Skeletal muscle satellite cell (primary cell): Measurements from ENCODE around the gene ARHGEF12.
"Not testable (repeated sequence)": the region's sequence is repeated elsewhere in the genome, so short reads cannot be mapped to it uniquely, and the experiment has no call there.

Experiments
- H3K27me3 ChIP-seq: 2 replicates; pipeline ENCODE4 v1.7.0; 2013; ENCODE audit warnings: low read length; ENCODE audit not compliant: control insufficient read depth, insufficient read depth
- H3K36me3 ChIP-seq: 2 replicates; pipeline ENCODE4 v1.7.0; 2013; ENCODE audit warnings: mild to moderate bottlenecking, control low read depth, low read length; ENCODE audit not compliant: insufficient read depth
- H3K4me1 ChIP-seq: 2 replicates; pipeline ENCODE4 v1.7.0; 2013; ENCODE audit warnings: low read length; ENCODE audit not compliant: control insufficient read depth, insufficient read depth
- H3K4me2 ChIP-seq: 2 replicates; pipeline ENCODE4 v1.7.0; 2013; ENCODE audit warnings: mild to moderate bottlenecking, low read length
- H3K4me3 ChIP-seq: 2 replicates; pipeline ENCODE4 v1.7.0; 2013; ENCODE audit warnings: low read length
- H3K9ac ChIP-seq: 2 replicates; pipeline ENCODE4 v1.7.0; 2013; ENCODE audit warnings: mild to moderate bottlenecking, low read depth, low read length, moderate library complexity
- H3K9me3 ChIP-seq: replicated peaks from 2 replicates; pipeline ENCODE4 v1.7.0; 2013; ENCODE audit warnings: mild to moderate bottlenecking, control low read depth, low read length

The ARHGEF12 gene

DNA sequence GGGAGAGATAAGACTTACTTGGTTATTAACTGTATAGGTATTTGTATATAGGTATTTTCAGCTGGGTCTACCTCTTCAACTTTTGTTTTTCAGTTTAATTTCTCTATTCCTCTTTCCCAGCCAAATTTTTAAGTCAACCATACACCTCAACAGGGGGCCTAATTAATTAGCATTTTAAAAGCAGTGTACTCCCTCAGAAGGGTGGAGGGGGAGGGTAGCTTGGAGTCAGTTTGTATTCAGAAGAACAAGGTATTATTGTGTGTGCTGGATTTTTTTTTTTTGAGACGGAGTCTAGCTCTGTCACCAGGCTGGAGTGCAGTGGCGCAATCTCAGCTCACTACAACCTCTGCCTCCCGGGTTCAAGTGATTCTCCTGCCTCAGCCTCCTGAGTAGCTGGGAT, 167.3 kb downstream of the ARHGEF12 start:
- H3K36me3 ChIP-seq: not testable (repeated sequence)

DNA sequence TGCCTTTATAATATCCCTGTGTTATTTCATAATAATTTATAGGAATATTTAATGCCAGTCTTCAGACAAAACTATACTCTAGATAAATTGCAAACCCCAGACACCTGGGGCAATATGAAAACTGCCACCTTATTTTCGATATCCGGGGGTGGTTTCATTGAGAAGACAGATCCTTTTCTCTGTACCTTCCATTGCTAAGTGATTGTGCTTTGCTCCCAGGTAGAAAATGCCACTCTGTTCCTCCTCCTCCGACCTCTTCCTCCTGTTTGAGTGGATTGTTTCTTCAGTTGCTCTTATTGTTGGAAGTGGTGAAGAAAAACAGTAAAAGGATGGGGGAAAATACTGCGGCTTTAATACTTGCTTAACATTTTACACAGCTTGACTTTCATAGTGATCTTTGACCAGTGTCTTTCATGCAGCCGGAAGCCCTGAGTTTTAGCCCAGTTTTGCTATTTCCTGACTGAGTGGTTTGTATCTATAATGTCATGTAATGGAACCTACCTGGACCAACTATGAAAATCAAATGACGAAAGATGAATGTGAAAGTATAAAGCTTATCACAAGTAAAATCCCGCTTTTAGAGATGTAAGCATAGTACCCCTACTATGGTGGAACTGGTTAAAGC, 169.7 kb downstream of the ARHGEF12 start:
- H3K9me3 ChIP-seq: no peaks in the 10 kb centered on the region
- H3K4me2 ChIP-seq: no peak overlapping the region
- H3K27me3 ChIP-seq: peaks cover 10% of the 10 kb centered on the region
- no peak overlapping the region for H3K9ac ChIP-seq
- H3K36me3 ChIP-seq: no peaks in the 10 kb centered on the region
- no peak overlapping the region for H3K4me3 ChIP-seq
- H3K4me1 ChIP-seq: no peaks in the 10 kb centered on the region

More for the DNA sequence above, 167.3 kb downstream of the ARHGEF12 start:
- H3K4me3 ChIP-seq, H3K27me3 ChIP-seq, H3K9me3 ChIP-seq, H3K4me2 ChIP-seq, H3K9ac ChIP-seq: not testable (repeated sequence)
- peaks cover 13% of the 10 kb centered on the region for H3K4me1 ChIP-seq

DNA sequence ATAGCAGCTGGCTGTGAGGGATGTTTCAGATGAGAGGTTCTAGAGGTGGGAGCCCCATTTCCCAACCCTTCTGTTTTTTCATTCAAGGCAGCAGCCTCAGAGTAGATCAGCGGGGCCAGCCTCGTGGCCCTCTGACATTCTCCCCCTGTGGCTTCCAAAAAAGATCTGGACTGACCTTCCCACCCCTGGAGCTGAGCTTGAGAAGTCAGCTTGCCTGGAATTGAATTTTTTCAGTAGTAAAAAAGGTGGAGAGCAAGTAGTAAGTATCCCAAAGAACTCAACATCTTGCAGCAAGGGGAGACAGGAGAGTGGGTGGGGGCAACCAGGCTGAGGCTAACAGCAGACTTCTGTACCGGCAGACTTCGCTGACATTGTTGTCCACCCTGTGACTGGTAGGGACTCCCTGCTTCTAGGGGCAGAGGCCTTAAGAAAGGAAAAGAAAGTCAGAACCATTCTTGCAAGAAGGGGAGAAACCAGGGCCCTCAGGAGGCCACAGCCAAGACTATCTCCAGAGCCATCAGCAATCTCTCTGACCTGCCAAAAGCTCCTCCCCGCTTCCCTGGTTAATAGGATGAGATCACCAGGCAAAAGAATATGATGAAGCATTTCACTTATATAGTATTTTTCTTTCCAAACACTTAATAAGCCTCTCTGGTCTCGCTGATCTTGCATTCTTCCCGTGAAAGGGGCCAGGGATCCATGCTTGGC, 173.3 kb downstream of the ARHGEF12 start:
- Histone ChIP-seq H3K27me3 (peaks cover 27% of the 10 kb centered on the region), H3K9me3 (no peaks in the 10 kb centered on the region), H3K4me3 (no peak overlapping the region), H3K36me3 (no peaks in the 10 kb centered on the region), H3K4me2 (no peak overlapping the region), H3K9ac (no peak overlapping the region), H3K4me1 (no peaks in the 10 kb centered on the region)

DNA sequence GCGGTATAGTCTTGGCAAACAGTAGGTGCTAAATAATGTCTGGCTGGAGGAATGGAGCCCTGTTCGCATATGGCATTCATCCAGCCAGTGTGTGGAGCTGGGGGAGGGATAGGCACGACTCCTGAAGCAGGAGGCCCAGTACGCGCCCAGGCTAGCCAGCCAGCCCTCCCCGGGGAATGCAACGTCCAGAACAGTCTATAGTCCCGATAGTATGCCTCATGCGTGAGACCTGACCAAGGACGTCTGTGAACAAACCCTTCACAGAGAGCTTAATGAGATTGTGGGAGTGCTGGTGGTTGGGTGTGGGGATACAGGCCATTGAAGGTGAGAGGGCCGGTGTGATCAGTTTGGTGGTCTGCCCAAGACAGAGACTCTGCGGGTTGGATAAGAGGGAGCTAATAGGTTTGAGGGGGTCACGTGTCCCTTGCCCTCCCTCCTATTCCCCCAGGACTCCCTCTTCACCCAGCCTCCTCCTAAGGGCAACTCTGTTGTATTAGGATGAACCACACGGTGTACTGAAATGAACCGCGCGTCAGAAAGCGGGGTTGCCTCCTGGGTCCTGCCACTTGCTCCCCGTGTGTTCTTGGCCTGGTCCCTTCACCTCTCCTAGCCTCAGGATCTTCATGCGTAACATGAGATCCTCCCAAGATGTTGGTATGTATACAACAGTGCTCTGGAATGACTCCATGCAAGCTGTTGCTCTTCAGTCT, 174.3 kb downstream of the ARHGEF12 start:
- Histone ChIP-seq H3K4me2 (peak overlapping the region; percentile 83), H3K27me3 (peaks cover 33% of the 10 kb centered on the region), H3K4me1 (no peaks in the 10 kb centered on the region), H3K4me3 (no peak overlapping the region), H3K36me3 (no peaks in the 10 kb centered on the region), H3K9me3 (no peaks in the 10 kb centered on the region), H3K9ac (no peak overlapping the region)

DNA sequence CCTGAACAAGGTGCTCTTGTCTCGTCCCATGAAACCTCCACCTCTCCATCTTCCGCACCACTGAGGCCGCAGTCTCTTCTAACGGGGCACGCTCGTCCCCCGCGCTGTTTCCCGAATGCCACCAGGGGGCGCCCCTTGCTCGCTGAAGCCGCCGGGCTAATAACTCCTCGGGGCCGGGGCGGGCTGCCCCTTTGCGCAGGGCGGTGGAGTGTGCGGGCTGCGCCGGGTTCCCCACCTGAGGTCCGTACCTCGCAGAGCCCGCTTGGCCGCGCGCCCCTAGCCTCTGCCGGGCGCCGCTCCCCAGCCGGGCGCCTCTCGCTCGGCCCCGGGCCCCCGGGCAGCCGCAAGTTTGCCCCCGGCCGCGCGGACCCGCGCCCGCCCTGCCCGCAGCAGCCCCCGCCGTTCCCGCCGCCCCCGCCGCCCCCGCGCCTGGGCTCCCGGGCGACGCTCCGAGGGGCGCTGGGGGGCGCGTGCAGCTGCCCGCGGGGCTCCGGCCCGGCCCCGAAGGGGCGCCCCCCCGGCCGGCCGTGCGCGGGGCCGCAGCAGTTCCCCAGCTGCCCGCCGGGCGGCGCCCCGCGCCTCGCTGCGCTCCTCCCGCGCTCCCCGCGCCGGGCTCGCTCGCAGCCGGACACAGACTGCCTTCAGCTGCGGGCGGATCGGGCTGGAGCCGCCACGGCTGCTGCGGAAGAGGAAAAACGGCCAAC, 175.1 kb downstream of the ARHGEF12 start, which contains the start of gene GRIK4:
Gene GRIK4 (plus strand): TSS at position 633 of the 704 bp plus-strand sequence. CDS start 148,571 bp downstream, outside the sequence.
- Histone ChIP-seq H3K4me1 (no peaks in the 10 kb centered on the region), H3K9me3 (no peaks in the 10 kb centered on the region), H3K27me3 (peaks cover 40% of the 10 kb centered on the region), H3K9ac (no peak within 1 kb of the TSS), H3K4me3 (peak within 1 kb of the TSS; percentile 64), H3K4me2 (peak within 1 kb of the TSS; percentile 83), H3K36me3 (no peaks in the 10 kb centered on the region)

DNA sequence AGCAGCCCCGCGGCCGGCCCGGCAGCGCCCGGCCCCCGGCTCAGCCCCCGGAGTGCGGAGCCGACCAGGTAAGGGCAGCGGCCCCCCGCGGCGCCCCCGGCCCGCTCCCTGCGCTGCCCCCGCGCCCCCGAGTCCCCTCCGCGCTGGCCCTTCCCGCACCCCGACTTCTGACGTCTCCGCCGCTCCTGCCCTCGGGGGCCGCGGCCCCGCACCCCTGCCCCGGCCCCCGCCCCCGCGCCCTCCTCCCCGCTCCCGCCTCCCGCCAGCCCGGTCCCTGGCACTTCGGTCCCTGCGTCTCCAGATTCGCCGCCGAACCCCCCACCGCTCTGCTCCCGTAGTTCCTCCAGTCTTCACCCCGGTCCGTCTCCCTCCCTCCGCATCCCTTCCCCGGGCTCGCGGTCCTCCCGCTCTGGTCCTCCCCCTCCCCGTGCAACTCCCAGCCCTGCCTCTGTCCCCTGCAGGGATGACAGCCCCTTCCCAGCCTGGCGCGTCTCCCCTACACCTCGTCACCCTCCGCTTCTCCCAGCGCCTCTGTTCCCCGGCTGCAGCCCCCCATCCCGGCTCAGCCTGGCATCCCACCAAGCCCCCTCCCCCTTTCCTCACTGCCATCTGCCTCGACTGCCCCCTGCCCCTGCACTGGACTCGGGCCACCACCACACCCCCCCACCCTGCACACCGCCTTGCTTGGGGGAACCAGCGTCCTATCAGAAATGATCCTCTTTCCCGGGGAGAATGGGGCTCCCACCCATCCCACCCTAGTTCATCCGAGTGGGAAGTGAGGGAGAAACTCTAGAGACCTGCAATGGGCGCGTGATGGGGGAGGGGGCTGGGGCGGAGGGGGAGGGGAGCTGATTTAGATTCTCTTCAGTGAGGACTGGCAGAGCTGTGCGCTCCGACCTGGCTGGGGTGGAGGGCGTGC, 175.9 kb downstream of the ARHGEF12 start:
- H3K4me3 ChIP-seq: peak overlapping the region; percentile 56
- H3K27me3 ChIP-seq: peaks cover 41% of the 10 kb centered on the region
- H3K4me1 ChIP-seq: peaks cover 6% of the 10 kb centered on the region
- peak overlapping the region; percentile 79 for H3K4me2 ChIP-seq
- H3K36me3 ChIP-seq: no peaks in the 10 kb centered on the region
- H3K9ac ChIP-seq: no peak overlapping the region
- H3K9me3 ChIP-seq: no peaks in the 10 kb centered on the region

DNA sequence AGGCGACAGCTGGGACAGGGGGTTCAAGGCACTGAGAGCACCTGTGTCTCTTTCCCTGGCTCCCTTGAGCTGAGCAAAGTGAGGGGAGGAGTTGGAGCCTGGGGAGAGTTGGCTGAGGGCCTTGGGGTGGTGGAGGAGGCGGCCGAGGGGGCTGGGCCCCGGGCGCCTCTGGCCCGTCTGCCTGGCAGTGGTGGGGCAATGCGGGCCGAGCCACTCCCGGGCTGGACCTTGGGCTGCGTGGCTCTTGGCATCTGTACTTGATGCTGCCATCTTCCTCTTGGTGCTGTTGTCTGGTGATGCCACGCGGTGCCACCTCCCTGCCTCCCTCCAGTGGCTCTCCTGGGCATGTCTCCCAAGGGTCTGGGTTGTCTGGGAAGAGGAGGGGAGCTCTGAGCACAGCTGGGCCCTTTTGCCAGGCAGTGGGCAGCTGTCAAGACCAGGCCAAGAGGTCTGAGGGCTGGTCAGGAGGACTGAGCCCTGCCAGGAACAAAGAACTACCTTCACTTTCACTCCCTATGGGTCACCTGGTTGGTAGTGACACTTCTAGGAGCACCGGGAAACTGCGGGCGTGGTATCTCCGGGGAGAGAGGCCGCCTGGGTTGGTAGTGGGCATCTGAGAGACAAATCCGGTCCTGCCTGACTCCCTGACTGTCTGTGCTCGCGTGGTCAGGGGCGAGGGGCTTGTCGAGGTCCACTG, 176.7 kb downstream of the ARHGEF12 start:
- H3K9me3 ChIP-seq: no peaks in the 10 kb centered on the region
- H3K4me1 ChIP-seq: peaks cover 14% of the 10 kb centered on the region
- H3K27me3 ChIP-seq: peaks cover 41% of the 10 kb centered on the region
- no peak overlapping the region for H3K4me2 ChIP-seq
- no peaks in the 10 kb centered on the region for H3K36me3 ChIP-seq
- no peak overlapping the region for H3K4me3 ChIP-seq
- H3K9ac ChIP-seq: no peak overlapping the region

DNA sequence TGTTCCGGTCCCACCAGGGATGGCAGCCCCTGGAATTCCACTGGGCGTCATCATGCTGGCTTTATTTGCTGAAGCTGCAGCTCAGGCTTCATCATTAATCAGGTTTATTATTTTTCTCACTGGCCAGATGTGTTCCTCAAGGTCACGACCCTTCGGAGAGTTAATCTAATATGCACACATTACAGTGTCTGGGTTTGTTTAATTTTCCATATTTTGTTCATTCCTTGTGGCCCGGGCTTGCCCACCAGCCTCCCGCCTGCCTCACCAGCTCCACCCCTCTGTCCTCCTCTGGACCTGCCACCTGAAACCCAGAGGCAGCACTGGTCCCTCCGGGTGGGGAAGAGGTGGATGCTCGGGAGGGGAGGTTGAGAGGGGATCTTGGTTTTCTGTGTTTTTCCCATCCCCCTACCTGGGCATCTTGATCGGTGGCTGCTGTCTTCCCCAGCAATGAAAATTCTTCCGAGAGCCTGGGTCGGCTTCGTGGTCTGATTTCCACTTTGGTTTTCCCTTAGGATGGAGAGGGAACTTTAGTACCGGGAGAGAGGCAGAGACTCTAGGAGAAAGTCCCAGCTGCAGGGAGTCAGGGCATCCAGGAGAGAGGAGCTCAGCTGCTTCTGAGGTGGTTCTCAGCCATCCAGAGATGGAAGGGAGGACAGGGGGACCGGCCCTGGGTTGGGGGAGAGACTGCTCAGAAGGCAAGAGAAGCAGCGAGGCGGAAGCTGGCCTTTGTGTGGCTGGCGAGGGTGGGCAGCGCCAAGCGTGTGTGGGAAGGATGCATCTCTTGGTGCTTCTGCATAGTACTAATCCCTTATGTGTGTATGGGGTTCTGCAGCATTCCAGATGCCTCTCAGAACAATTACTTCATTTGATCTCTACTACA, 177.5 kb downstream of the ARHGEF12 start:
- no peak overlapping the region for H3K4me2 ChIP-seq
- no peak overlapping the region for H3K9ac ChIP-seq
- peaks cover 17% of the 10 kb centered on the region for H3K4me1 ChIP-seq
- H3K36me3 ChIP-seq: no peaks in the 10 kb centered on the region
- peaks cover 41% of the 10 kb centered on the region for H3K27me3 ChIP-seq
- no peaks in the 10 kb centered on the region for H3K9me3 ChIP-seq
- no peak overlapping the region for H3K4me3 ChIP-seq

DNA sequence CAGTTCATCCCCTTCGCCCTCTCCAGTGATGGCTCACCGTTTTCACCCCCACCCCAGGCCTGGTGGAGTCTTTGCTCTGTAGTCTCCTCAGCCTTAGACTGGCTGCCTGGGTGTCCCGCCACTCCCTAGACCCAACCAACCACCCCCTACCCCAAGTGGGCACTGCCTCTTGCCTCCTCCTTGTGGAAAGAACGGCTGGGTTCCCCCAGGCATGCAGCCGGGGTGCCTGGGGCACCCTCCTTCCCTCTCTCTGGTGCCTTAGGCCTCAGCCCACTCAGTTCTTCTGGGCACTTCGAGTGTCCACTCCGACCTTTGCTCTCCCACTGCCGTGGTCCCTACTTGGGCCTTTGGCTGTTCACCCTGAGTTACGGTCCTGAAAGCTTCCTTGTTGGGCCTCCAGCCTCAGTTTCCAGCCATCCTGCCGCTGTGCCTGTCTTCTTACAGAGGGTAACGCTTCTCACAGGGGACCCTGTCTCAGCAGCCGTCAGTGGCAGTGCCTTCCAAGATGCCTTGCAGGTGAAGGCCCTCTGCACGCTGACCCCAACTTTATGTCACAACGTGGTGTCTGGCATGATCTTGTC, 178.4 kb downstream of the ARHGEF12 start:
- no peak overlapping the region for H3K4me3 ChIP-seq
- H3K27me3 ChIP-seq: peaks cover 39% of the 10 kb centered on the region
- H3K9me3 ChIP-seq: no peaks in the 10 kb centered on the region
- H3K4me2 ChIP-seq: no peak overlapping the region
- peaks cover 17% of the 10 kb centered on the region for H3K4me1 ChIP-seq
- H3K36me3 ChIP-seq: no peaks in the 10 kb centered on the region
- no peak overlapping the region for H3K9ac ChIP-seq
